ENCODE data around the gene ANKRD29. TPM values are rescaled to one million over a fixed set of nuclear protein-coding genes. Genes with fewer than 3 reads are reported as not detected.

The ANKRD29 gene
- total and polyA plus RNA-seq, 8 donors, result 23.1 to 75.5 (median 46.1) TPM

DNA sequence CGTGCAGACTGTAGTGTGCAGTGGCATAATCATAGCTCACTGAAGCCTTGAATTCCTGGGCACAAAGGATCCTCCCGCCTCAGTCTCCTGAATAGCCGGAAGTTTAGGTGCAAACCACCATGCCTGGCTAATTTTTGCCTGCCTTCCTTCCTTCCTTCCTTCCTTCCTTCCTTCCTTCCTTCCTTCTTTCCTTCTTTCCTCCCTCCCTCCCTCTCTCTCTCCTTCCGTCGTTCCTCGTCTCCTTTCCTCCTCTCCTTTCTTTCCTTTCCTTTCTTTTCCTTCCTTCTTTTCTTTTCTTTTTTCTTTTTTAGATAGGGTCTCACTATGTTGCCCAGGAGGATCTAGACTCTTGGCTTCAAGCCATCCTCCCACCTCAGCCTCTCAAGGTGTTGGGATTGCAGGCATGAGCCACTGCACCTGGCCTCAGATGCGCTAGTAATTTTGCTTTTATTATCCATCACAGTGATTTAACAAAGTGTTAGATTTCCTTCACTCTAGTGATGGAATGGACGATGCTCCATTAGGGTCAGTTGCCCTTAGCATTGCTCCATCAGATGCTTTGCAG, 6.6 kb upstream of the ANKRD29 start:
- DNase-seq (no peak), ATAC-seq (no peak)
- Histone ChIP-seq H3K4me1 (peaks cover 0 to 4% of the 10 kb centered on the region in 2 donors), H3K9me3 (no peaks in the 10 kb centered on the region), H3K4me3 (no peak overlapping the region), H3K36me3 (no peaks in the 10 kb centered on the region), H3K27me3 (peaks cover 0 to 35% of the 10 kb centered on the region in 2 donors), H3K27ac (no peak overlapping the region)
- TF ChIP-seq, protein P1, sequence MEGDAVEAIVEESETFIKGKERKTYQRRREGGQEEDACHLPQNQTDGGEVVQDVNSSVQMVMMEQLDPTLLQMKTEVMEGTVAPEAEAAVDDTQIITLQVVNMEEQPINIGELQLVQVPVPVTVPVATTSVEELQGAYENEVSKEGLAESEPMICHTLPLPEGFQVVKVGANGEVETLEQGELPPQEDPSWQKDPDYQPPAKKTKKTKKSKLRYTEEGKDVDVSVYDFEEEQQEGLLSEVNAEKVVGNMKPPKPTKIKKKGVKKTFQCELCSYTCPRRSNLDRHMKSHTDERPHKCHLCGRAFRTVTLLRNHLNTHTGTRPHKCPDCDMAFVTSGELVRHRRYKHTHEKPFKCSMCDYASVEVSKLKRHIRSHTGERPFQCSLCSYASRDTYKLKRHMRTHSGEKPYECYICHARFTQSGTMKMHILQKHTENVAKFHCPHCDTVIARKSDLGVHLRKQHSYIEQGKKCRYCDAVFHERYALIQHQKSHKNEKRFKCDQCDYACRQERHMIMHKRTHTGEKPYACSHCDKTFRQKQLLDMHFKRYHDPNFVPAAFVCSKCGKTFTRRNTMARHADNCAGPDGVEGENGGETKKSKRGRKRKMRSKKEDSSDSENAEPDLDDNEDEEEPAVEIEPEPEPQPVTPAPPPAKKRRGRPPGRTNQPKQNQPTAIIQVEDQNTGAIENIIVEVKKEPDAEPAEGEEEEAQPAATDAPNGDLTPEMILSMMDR (IDR thresholded peaks at IDR 0.05), result no peak
- intact Hi-C loops (cut with DNase I), result no loop called here

DNA sequence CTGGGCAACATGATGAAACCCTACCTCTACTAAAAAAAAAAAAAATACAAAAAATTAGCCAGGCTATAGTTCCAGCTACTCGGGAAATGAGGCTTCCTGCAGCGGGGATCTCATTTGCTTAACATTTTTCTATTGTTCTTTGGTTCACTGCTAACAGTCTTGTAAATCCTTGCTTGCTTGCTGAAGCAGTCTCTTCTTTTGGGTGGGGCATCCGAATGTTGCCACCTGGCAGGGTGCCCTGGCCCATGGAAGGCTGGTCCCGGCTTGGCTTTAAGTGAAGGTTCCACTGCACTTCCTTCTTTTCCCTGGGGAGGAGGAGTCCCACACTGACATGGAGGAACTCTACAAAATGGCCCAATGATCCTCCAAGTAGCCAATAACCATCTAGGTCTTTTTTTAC, 6.0 kb upstream of the ANKRD29 start:
- ATAC-seq (no peak), DNase-seq (no peak)
- Histone ChIP-seq H3K4me1 (peaks cover 0 to 4% of the 10 kb centered on the region in 2 donors), H3K27ac (no peak overlapping the region), H3K36me3 (no peaks in the 10 kb centered on the region), H3K9me3 (no peaks in the 10 kb centered on the region), H3K4me3 (no peak overlapping the region), H3K27me3 (peaks cover 0 to 39% of the 10 kb centered on the region in 2 donors)
- intact Hi-C loops (cut with DNase I), result no loop called here
- TF ChIP-seq, protein P1 (IDR thresholded peaks at IDR 0.05), result no peak

DNA sequence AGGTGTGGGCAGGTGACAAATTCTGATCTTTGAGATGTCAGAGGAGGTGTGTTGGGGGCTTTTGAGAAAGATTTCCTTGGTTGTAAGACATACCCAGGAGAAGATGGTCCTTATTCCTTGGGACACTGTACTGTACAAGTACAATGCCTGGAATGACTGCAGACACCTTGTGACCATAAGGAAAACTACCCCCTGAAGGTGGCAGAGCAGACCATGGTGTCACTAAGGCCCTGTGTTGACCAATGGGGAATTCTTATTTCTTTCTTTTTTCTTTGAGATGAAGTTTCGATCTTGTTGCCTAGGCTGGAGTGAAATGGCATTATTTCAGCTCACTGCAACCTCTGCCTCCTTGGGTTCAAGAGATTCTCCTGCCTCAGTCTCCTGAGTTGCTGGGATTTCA, 4.4 kb upstream of the ANKRD29 start:
- ATAC-seq (no peak), DNase-seq (no peak)
- intact Hi-C loops (cut with DNase I), result no loop called here
- peaks cover 3 to 55% of the 10 kb centered on the region in 2 donors for H3K27me3 ChIP-seq
- TF ChIP-seq, protein P1 (IDR thresholded peaks at IDR 0.05), result no peak
- H3K9me3 ChIP-seq, result no peaks in the 10 kb centered on the region
- no peak overlapping the region for H3K4me3 ChIP-seq
- peaks cover 4 to 14% of the 10 kb centered on the region in 2 donors for H3K4me1 ChIP-seq
- H3K36me3 ChIP-seq, result no peaks in the 10 kb centered on the region
- H3K27ac ChIP-seq, result no peak overlapping the region

DNA sequence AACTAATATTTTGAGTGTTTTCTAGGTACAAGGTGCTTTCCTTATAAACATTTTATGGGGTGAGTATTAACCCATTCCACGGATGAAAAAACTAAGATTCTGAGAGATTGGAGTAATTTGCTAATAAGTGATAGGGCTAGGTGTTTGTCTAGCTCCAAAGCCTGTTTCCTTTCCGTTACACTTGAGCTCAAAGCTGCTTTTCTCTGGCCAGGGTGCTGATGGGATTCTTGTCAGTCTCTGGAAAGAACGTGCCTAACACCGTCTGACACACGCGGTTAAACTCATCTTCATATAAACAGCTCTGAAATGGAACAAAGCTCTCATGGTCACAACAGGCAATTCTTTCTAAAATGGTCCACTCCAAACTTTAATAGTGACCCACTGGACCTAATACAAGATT, 2.0 kb upstream of the ANKRD29 start:
- DNase-seq, result no peak
- intact Hi-C loops (cut with DNase I), result no loop called here

DNA sequence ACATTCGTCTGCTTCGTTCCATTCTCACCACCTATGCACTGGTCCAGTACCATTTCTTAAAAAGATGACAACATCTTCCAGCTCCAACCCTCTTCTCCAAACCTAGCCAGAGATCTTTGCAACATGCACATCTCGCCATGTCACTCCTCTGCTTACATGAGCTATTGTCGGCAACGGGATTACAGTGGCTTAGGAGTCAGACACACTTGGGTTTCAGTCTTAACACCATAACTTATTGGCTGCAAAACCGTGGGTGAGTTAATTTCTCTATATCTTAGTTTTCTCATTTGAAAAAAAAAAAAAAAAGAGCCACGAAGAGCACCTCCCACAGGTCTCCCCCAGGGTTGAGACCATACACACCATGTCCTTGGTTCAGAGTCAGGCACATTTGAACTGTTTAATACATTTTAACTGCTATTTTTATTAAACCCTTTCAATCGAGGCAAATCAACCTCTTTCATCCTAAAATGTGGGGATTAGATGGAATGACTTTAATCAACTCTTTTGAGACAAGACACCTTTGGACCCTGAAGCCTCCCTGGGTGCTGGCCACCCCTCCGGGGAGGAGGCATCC, 889 bp downstream of the ANKRD29 start:
- Histone ChIP-seq H3K27me3 (peaks cover 21 to 95% of the 10 kb centered on the region in 2 donors), H3K27ac (peak overlapping the region; percentile 26 to 53), H3K36me3 (no peaks in the 10 kb centered on the region), H3K9me3 (no peaks in the 10 kb centered on the region), H3K4me3 (peak overlapping the region; percentile 33 to 48), H3K4me1 (peaks cover 0 to 22% of the 10 kb centered on the region in 2 donors)
- ATAC-seq (peak; percentile 31), DNase-seq (no peak)
- TF ChIP-seq, protein P1 (IDR thresholded peaks at IDR 0.05), result no peak
- intact Hi-C loops (cut with DNase I), result no loop called here

More for the DNA sequence above, 2.0 kb upstream of the ANKRD29 start:
- TF ChIP-seq, protein P1 (IDR thresholded peaks at IDR 0.05), result no peak
- ATAC-seq, result no peak
- Histone ChIP-seq H3K27ac (no peak overlapping the region), H3K27me3 (peaks cover 18 to 79% of the 10 kb centered on the region in 2 donors), H3K9me3 (no peaks in the 10 kb centered on the region), H3K36me3 (no peaks in the 10 kb centered on the region), H3K4me1 (peaks cover 4 to 22% of the 10 kb centered on the region in 2 donors), H3K4me3 (no peak overlapping the region)

Measured in left lung (tissue), 10 donors.